GM18907 (cell line): ENCODE measurements around the gene ZSWIM3.
"Not testable (repeated sequence)": the region's sequence is repeated elsewhere in the genome, so short reads cannot be mapped to it uniquely, and the experiment has no call there.

Source experiments
- ATAC-seq: cut with Tn5 transposase; IDR thresholded peaks from one replicate; pipeline ENCODE4 v1.9.1; 2021; ENCODE audit warnings: mild to moderate bottlenecking, moderate library complexity; ENCODE audit not compliant: unreplicated experiment

ZSWIM3 gene

GRCh38 chr20:45890077-45890984 is 32.9 kb downstream of the ZSWIM3 start:
- ATAC-seq = peak; percentile 17

GRCh38 chr20:45890985-45891983 is 33.9 kb downstream of the ZSWIM3 start, which contains the start of the genes CTSA and NEURL2:
Gene CTSA (plus strand): TSS chr20:45891335. CDS start chr20:45891569, 234 bp downstream.
Gene NEURL2 (minus strand): TSS chr20:45891208. CDS start chr20:45890991, 217 bp downstream.
- peak; percentile 75 for ATAC-seq

GRCh38 chr20:45892049-45892825 is 34.8 kb downstream of the ZSWIM3 start:
- no peak for ATAC-seq

- no peak for ATAC-seq
Measured at GRCh38 chr20:45892828-45893500, 35.5 kb downstream of the ZSWIM3 start.

- ATAC-seq = no peak
Measured at GRCh38 chr20:45893831-45894230, 36.4 kb downstream of the ZSWIM3 start.

GRCh38 chr20:45894797-45895196 is 37.4 kb downstream of the ZSWIM3 start:
- ATAC-seq = no peak

GRCh38 chr20:45896641-45897161 is 39.3 kb downstream of the ZSWIM3 start:
- ATAC-seq = no peak

GRCh38 chr20:45897289-45897688 is 39.9 kb downstream of the ZSWIM3 start:
- no peak for ATAC-seq

- ATAC-seq = no peak
Measured at GRCh38 chr20:45897692-45898091, 40.3 kb downstream of the ZSWIM3 start.

GRCh38 chr20:45898285-45898684 is 40.9 kb downstream of the ZSWIM3 start:
- no peak for ATAC-seq

GRCh38 chr20:45899046-45899835 is 41.8 kb downstream of the ZSWIM3 start:
- ATAC-seq = no peak

- not testable (repeated sequence) for ATAC-seq
Measured at GRCh38 chr20:45901332-45901731, 43.9 kb downstream of the ZSWIM3 start.

- ATAC-seq = no peak
Measured at GRCh38 chr20:45902199-45902701, 44.8 kb downstream of the ZSWIM3 start.

GRCh38 chr20:45904583-45905504 is 47.4 kb downstream of the ZSWIM3 start:
- ATAC-seq = no peak

GRCh38 chr20:45905505-45906079 is 48.2 kb downstream of the ZSWIM3 start:
- no peak for ATAC-seq

GRCh38 chr20:45907219-45907948 is 50.0 kb downstream of the ZSWIM3 start:
- ATAC-seq = no peak

GRCh38 chr20:45908084-45908483 is 50.7 kb downstream of the ZSWIM3 start:
- ATAC-seq = no peak
